GM18511 (cell line): Measurements from ENCODE around the gene UVSSA.
"Not testable (repeated sequence)": the region's sequence is repeated elsewhere in the genome, so short reads cannot be mapped to it uniquely, and the experiment has no call there.

Source experiments
- ATAC-seq: cut with Tn5 transposase; IDR thresholded peaks from one replicate; pipeline ENCODE4 v1.9.1; 2021; ENCODE audit warnings: mild to moderate bottlenecking, moderate library complexity; ENCODE audit not compliant: unreplicated experiment

The UVSSA gene

GRCh38 chr4:1329408-1330371 lies 17.3 kb upstream of the UVSSA start:
- no peak for ATAC-seq

- ATAC-seq: no peak
These were observed 16.0 kb upstream of the UVSSA start for GRCh38 chr4:1330761-1331590.

GRCh38 chr4:1331591-1332353 lies 15.2 kb upstream of the UVSSA start:
- no peak for ATAC-seq

GRCh38 chr4:1332686-1333085 lies 14.3 kb upstream of the UVSSA start:
- ATAC-seq: no peak

- no peak for ATAC-seq
These were observed 13.8 kb upstream of the UVSSA start for GRCh38 chr4:1333256-1333655.

- not testable (repeated sequence) for ATAC-seq
These were observed 13.0 kb upstream of the UVSSA start for GRCh38 chr4:1333851-1334578.

GRCh38 chr4:1334579-1334895 lies 12.5 kb upstream of the UVSSA start:
- ATAC-seq: no peak

- ATAC-seq: not testable (repeated sequence)
These were observed 11.7 kb upstream of the UVSSA start for GRCh38 chr4:1335193-1335883.

GRCh38 chr4:1336088-1336491 lies 10.9 kb upstream of the UVSSA start:
- no peak for ATAC-seq

- no peak for ATAC-seq
These were observed 9.6 kb upstream of the UVSSA start for GRCh38 chr4:1337376-1337831.

GRCh38 chr4:1337951-1338751 lies 8.9 kb upstream of the UVSSA start:
- ATAC-seq: no peak

- ATAC-seq: no peak
These were observed 8.1 kb upstream of the UVSSA start for GRCh38 chr4:1338752-1339414.

GRCh38 chr4:1339489-1339888 lies 7.5 kb upstream of the UVSSA start:
- ATAC-seq: no peak

GRCh38 chr4:1340181-1340747 lies 6.7 kb upstream of the UVSSA start:
- no peak for ATAC-seq

GRCh38 chr4:1340861-1341260 lies 6.1 kb upstream of the UVSSA start:
- no peak for ATAC-seq

- no peak for ATAC-seq
These were observed 5.0 kb upstream of the UVSSA start for GRCh38 chr4:1342003-1342402.

- no peak for ATAC-seq
These were observed 2.3 kb upstream of the UVSSA start for GRCh38 chr4:1344696-1345095.
